Activated CD8-positive, alpha-beta memory T cell treated with anti-CD3 and anti-CD28 coated beads for 48 hours (primary cell): ENCODE measurements around the gene RPGRIP1L.
"Not testable (repeated sequence)": the region's sequence is repeated elsewhere in the genome, so short reads cannot be mapped to it uniquely, and the experiment has no call there.

ENCODE experiments used
- DNase-seq, 3 experiments: peaks; one replicate each; pipeline ENCODE4 v3.0.0-alpha.2; 2020; ENCODE audit warnings: low read depth in 2 of 3, low spot score in 2 of 3

RPGRIP1L gene

GRCh38 chr16:53713403-53714204 is 9.9 kb upstream of the RPGRIP1L start:
- DNase-seq = no peak

DNA sequence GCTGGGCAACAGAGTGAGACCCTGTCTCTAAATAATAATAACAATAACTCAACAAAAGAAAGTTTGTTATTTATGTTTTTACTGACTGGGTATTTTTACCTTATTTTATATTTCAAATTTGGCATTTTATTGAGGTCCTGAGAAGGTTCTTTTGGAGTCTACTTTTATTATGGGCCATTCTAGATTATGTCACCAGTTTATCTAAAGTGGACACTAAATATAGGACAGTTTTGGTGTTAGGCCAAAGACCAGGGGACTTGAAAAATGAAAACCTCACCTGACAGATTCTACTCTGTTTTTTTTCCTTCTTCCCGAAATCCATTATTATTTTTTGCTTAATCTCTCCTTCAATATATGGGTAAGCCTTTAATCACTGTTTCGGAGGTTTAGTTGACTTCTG is 8.4 kb upstream of the RPGRIP1L start:
- no peak for DNase-seq

GRCh38 chr16:53711390-53711789 is 7.7 kb upstream of the RPGRIP1L start:
- no peak for DNase-seq

- DNase-seq = no peak
Observed at GRCh38 chr16:53708490-53708889, 4.8 kb upstream of the RPGRIP1L start.

GRCh38 chr16:53707671-53708070 is 4.0 kb upstream of the RPGRIP1L start:
- DNase-seq = no peak

DNA sequence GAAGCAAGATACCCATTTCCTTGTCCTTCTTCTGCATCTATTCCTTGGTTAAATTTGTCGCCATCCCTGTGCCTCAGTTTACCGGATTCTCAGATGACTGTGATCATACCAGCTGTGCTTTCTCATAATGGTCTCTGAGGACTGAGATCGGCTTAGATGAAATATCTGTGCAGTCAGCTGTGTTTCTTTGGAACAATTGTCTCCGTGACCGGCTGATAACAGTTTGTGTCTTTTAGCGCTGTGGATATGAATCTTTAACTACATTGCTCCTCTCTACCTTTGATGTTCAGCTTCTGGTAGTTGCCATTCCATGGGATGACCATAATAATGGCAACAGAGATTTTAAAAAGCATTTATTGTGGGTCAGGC is 770 bp upstream of the RPGRIP1L start:
- no peak for DNase-seq

DNA sequence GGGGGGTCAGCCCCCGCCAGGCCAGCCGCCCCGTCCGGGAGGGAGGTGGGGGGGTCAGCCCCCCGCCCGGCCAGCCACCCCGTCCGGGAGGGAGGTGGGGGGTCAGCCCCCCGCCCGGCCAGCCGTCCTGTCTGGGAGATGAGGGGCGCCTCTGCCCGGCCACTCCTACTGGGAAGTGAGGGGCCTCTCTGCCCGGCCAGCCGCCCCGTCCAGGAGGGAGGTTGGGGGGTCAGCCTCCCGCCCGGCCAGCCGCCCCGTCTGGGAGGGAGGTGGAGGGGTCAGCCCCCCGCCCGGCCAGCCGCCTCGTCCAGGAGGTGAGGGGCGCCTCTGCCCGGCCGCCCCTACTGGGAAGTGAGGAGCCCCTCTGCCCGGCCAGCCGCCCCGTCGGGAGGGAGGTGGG is 5.4 kb downstream of the RPGRIP1L start:
- DNase-seq = not testable (repeated sequence)

DNA sequence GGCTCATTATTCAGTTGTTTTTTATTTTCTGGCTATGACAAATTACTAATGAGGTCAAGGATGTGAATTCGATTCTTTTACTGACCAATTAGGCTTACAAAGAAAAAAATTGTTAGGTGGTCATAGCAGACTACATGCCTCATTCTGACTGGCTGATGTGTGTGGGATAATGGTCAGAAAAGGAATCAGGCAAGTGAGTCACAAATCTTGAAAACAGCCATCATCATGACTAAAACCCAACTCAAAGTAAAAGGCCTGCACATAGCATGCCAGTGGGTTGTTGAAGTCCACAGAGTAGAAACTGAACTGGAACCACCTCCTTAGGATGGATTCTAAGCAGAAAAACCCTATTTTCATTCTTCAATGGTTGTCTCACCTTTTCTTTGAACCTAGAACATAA is 8.6 kb downstream of the RPGRIP1L start:
- no peak for DNase-seq

GRCh38 chr16:53693320-53693719 is 10.3 kb downstream of the RPGRIP1L start:
- DNase-seq = no peak

GRCh38 chr16:53692146-53692545 is 11.5 kb downstream of the RPGRIP1L start:
- no peak for DNase-seq

GRCh38 chr16:53690771-53691170 is 12.9 kb downstream of the RPGRIP1L start:
- no peak for DNase-seq

DNA sequence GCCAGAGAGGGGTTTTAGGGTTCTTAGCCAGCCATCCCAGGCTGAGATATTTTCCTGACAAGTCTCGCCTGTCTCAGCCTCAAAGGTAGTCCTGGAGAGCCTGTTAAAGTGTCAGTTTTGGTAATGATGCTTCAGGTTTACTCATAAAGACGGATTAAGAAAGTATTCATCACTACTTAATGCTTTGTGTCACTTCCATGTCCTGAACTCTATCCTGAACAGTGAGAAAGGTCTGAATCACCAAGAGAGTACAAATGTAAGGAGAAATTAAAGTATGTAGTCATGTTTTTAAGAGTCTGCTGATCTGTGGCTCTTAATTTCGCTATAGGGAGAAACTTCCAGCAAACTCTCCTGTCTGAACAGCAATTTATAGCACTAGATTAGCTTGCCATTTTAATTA is 14.0 kb downstream of the RPGRIP1L start:
- DNase-seq = no peak

- no peak for DNase-seq
Observed at GRCh38 chr16:53686710-53687109, 16.9 kb downstream of the RPGRIP1L start.

- DNase-seq = not testable (repeated sequence)
Observed at GRCh38 chr16:53685334-53685733, 18.3 kb downstream of the RPGRIP1L start.

DNA sequence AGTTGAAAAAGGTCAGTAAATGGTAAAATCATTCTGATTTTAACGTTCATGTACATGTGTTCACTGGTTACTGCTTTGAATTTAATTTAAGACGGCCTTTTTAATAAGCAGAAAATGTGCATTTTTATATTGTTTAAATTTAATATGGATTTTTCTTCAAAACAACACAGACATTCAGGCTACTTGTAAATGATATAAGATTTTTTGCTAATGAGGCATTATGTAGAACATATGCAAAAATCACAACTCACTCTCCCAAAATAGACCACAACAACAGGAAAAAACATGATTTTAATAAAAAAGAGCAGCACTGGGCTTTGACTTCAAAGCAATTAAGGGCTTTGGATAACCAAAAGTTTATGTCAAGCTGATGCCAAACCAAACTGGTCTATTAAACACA is 22.3 kb downstream of the RPGRIP1L start:
- no peak for DNase-seq

- DNase-seq = no peak
Observed at GRCh38 chr16:53680756-53681155, 22.9 kb downstream of the RPGRIP1L start.

DNA sequence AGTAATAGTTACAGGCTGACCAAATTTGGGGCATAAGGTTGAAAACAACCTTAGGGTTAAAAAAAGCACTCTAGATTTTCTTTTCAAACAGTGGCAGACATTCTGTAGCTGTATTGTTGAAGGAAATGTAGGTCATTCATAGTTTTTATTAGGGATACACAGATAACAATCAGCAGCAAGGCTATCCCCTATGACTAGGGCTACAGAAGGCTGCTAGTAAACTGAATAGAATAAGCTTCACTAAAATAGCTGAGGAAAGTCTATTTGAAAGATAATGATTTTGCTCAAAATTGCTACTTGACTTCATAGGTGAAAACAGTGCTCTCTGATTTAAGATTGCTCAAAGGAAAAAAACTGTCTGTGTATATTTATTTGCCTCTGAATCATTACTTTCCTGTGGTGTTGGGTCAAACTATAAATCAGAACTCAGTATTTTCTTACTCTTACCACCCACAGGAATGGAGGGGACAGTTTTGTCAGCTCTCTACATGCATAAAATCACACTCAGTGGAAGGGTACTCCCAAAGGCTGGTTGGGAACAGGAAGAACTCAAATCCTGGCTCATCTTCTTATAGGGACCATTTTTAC is 24.8 kb downstream of the RPGRIP1L start:
- no peak for DNase-seq

DNA sequence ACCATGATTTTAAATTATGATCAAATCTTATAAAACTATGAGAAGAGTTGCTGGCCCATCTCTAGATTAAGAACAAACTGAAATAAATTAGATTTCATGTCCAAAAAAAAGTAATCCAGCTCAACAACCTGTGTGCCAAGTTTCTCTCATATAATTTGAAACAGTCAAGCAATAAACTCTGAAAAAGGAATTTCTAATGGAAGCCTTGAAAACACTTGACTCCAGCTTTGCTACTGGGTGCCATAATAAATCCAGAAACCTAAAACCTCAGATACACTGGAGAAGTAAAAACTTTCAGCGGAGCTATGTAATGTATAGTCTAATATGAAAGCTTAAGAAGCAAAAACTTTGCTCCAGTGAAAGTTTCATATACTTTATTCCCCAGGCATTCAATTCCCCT is 25.5 kb downstream of the RPGRIP1L start:
- no peak for DNase-seq

DNA sequence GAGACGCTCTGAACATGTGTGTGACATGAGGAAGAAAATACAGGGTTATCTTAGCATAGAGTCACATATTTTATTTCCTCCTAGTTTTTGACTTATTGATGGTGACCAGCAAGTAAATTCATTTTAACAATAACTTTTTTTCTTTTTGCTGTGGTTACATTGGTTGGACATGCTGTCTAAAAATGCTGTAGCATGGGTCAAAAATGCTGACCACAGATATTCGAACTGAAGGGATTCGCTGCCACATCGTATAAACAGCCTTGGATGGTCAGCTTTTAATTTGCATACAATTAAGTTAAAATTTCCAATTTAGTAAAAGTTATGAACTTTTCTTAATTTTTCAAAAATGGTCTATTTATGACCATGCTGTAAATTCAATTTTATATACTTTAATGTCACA is 30.5 kb downstream of the RPGRIP1L start:
- DNase-seq = no peak

GRCh38 chr16:53672461-53672860 is 31.2 kb downstream of the RPGRIP1L start:
- DNase-seq = no peak

DNA sequence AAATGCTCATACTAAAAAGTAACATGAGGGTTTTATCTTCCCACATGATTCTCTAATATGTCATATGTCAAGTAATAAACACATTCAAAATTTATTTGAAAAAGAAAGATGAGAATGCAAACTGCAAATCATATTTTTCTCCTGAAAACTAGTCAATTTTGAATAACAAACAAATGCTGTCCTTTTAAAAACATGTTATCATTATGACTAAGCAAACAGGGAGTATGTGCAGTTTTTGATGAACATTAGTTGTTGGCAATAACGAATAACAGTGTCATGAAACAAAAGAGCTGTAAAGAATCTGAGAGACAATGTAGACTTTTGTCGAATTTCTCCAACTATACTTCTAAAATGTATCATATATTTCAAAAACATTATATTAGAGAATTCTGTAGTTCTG is 34.8 kb downstream of the RPGRIP1L start:
- DNase-seq = no peak

DNA sequence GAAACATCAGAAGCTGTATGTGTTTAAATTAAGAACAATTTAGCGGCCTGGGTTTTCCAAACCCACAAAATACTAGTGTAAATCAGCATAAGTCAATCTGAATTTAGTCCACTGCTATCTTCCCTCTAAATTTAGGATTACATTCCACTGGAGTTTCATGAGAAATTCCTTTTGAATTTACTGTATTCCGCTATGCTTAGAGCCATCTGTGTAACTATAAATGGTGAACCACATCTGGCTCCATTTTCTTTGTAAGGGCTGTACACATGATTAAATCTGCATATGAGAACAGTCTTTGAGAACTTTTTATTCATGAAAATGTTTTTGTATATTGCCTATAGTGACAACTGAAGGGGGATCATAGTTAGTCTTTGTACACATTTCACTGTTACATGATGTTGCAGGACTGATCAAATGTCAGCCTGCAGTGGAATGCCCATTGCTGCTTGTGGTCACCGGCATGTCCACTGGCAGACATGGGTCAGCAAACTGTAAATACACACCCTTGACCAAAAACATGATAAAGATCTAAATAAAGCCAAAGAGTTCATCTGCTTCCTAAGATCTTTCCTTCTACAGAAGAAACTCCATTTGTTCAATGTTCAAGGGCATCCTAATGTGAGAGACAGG is 36.8 kb downstream of the RPGRIP1L start:
- no peak for DNase-seq
